GM04504 (cell line): ENCODE measurements around the gene MAP3K19.
"Not testable (repeated sequence)": the region's sequence is repeated elsewhere in the genome, so short reads cannot be mapped to it uniquely, and the experiment has no call there.

Source experiments
- DNase-seq: peaks from one replicate; pipeline ENCODE4 v3.0.0-alpha.2; 2012; ENCODE audit warnings: low read depth

The MAP3K19 gene

GRCh38 chr2:135047300-135047699 is at the start of gene MAP3K19:
TSS of gene MAP3K19 (minus strand) at chr2:135047447. CDS start at chr2:135024647, 22,800 bp downstream.
- DNase-seq, result no peak

- no peak for DNase-seq
These were observed 49.6 kb upstream of the MAP3K19 start for GRCh38 chr2:135096665-135097446.

GRCh38 chr2:135095591-135095990 is 48.3 kb upstream of the MAP3K19 start:
- DNase-seq, result no peak

- DNase-seq, result no peak
These were observed 47.3 kb upstream of the MAP3K19 start for GRCh38 chr2:135094508-135094907.

GRCh38 chr2:135093670-135094330 is 46.6 kb upstream of the MAP3K19 start:
- DNase-seq, result no peak

- DNase-seq, result no peak
These were observed 45.9 kb upstream of the MAP3K19 start for GRCh38 chr2:135093193-135093592.

GRCh38 chr2:135091681-135092080 is 44.4 kb upstream of the MAP3K19 start:
- no peak for DNase-seq

GRCh38 chr2:135089597-135089996 is 42.4 kb upstream of the MAP3K19 start:
- DNase-seq, result not testable (repeated sequence)

- no peak for DNase-seq
These were observed 39.0 kb upstream of the MAP3K19 start for GRCh38 chr2:135086222-135086621.

- DNase-seq, result no peak
These were observed 31.2 kb upstream of the MAP3K19 start for GRCh38 chr2:135078417-135078816.

GRCh38 chr2:135076556-135076955 is 29.3 kb upstream of the MAP3K19 start:
- DNase-seq, result no peak

GRCh38 chr2:135074216-135074615 is 27.0 kb upstream of the MAP3K19 start:
- no peak for DNase-seq

GRCh38 chr2:135072125-135072997 is 25.1 kb upstream of the MAP3K19 start:
- DNase-seq, result no peak

- DNase-seq, result no peak
These were observed 19.5 kb upstream of the MAP3K19 start for GRCh38 chr2:135066710-135067109.

- DNase-seq, result no peak
These were observed 16.9 kb upstream of the MAP3K19 start for GRCh38 chr2:135064149-135064548.

- no peak for DNase-seq
These were observed 16.0 kb upstream of the MAP3K19 start for GRCh38 chr2:135063210-135063609.

- DNase-seq, result no peak
These were observed 12.3 kb upstream of the MAP3K19 start for GRCh38 chr2:135059577-135059976.

- DNase-seq, result no peak
These were observed 9.5 kb upstream of the MAP3K19 start for GRCh38 chr2:135056790-135057189.

GRCh38 chr2:135055182-135055786 is 8.0 kb upstream of the MAP3K19 start:
- DNase-seq, result peak; percentile 28

- no peak for DNase-seq
These were observed 5.8 kb upstream of the MAP3K19 start for GRCh38 chr2:135052997-135053474.

GRCh38 chr2:135052042-135052876 is 5.0 kb upstream of the MAP3K19 start, which contains the start of gene RAB3GAP1:
TSS of gene RAB3GAP1 (plus strand) at chr2:135052292. CDS start at chr2:135052308, 16 bp downstream.
- peak; percentile 57 for DNase-seq
